Measurements from ENCODE around the gene EFTUD2. TPM values are rescaled to one million over a fixed set of nuclear protein-coding genes. Genes with fewer than 3 reads are reported as not detected.

The EFTUD2 gene
- total and polyA plus RNA-seq, 2 of the 13 experiments (the other 11 are each of a cell fraction or from before 2014, with no cell fraction given): 111 to 137 TPM

DNA sequence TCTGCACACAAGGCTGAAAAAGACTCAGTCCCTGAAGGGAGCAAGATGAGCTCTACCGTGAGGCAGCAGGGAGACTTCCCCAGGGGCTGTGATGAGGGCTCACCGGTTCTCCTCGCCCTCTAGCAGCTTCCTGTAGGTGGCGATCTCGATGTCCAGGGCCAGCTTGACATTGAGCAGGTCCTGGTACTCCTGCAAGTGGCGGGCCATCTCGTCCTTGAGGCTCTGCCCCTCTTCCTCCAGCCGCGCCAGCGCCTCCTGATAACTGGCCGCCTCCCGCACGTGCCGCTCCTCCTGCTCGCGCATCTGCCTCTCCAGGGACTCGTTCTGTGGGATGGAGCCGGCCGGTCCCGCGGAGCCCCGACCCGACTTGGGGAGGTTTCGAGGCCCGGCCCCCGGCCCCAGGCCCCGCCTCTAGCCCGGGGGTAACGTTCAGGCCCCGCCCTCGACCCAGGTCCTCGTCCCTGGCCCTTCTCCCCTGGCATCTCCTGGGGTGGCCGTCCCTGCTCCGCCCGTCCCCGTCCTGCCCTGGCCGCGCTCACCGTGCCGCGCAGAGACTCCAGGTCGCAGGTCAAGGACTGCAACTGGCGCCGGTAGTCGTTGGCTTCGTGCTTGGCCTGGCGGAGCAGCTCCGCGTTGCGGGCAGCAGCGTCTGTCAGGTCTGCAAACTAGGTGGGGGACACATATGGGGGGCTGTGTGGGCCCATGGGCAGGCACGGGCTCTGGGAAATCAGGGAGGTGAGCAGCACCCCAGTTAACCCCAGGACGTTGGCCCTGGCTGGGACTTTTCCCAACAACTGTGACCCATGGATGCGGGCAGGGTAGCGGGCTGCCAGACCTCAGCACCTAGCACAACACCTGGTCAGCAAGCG is 12.1 kb upstream of the EFTUD2 start (continued):
- TF ChIP-seq, protein P1, sequence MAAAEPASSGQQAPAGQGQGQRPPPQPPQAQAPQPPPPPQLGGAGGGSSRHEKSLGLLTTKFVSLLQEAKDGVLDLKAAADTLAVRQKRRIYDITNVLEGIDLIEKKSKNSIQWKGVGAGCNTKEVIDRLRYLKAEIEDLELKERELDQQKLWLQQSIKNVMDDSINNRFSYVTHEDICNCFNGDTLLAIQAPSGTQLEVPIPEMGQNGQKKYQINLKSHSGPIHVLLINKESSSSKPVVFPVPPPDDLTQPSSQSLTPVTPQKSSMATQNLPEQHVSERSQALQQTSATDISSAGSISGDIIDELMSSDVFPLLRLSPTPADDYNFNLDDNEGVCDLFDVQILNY (CRISPR knock-in tag; conservative IDR thresholded peaks at IDR 0.05): 0 out of 2 replicates have a peak, but pooled peaks have one; percentile 21
- no peak for TF ChIP-seq JUNB (CRISPR knock-in tag; IDR thresholded peaks at IDR 0.05; ENCODE audit: borderline replicate concordance)
- TF ChIP-seq FOXP1 (IDR thresholded peaks at IDR 0.05): no peak
- no peak for TF ChIP-seq FOXP1 (CRISPR knock-in tag; IDR thresholded peaks at IDR 0.05)
- TF ChIP-seq, protein P2, sequence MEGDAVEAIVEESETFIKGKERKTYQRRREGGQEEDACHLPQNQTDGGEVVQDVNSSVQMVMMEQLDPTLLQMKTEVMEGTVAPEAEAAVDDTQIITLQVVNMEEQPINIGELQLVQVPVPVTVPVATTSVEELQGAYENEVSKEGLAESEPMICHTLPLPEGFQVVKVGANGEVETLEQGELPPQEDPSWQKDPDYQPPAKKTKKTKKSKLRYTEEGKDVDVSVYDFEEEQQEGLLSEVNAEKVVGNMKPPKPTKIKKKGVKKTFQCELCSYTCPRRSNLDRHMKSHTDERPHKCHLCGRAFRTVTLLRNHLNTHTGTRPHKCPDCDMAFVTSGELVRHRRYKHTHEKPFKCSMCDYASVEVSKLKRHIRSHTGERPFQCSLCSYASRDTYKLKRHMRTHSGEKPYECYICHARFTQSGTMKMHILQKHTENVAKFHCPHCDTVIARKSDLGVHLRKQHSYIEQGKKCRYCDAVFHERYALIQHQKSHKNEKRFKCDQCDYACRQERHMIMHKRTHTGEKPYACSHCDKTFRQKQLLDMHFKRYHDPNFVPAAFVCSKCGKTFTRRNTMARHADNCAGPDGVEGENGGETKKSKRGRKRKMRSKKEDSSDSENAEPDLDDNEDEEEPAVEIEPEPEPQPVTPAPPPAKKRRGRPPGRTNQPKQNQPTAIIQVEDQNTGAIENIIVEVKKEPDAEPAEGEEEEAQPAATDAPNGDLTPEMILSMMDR (CRISPR knock-in tag; IDR thresholded peaks at IDR 0.05): peak; percentile 90
- no peak for TF ChIP-seq ZNF207 (IDR thresholded peaks at IDR 0.05; ENCODE audit: borderline replicate concordance)
- TF ChIP-seq, protein P3, sequence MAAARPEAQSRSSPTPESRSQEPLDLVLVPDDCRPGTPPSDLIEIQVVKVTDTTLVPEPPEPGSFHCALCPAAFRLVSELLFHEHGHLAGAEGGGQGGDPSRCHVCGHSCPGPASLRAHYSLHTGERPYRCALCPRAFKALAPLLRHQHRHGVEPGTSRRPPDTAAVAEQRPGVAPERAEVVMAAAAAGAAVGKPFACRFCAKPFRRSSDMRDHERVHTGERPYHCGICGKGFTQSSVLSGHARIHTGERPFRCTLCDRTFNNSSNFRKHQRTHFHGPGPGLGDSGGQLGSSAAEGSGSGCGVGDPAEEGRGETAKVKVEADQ (CRISPR knock-in tag; IDR thresholded peaks at IDR 0.05; ENCODE audit: borderline replicate concordance): no peak
- TF ChIP-seq NCOA1 (CRISPR knock-in tag; IDR thresholded peaks at IDR 0.05): no peak
- TF ChIP-seq, protein P4, sequence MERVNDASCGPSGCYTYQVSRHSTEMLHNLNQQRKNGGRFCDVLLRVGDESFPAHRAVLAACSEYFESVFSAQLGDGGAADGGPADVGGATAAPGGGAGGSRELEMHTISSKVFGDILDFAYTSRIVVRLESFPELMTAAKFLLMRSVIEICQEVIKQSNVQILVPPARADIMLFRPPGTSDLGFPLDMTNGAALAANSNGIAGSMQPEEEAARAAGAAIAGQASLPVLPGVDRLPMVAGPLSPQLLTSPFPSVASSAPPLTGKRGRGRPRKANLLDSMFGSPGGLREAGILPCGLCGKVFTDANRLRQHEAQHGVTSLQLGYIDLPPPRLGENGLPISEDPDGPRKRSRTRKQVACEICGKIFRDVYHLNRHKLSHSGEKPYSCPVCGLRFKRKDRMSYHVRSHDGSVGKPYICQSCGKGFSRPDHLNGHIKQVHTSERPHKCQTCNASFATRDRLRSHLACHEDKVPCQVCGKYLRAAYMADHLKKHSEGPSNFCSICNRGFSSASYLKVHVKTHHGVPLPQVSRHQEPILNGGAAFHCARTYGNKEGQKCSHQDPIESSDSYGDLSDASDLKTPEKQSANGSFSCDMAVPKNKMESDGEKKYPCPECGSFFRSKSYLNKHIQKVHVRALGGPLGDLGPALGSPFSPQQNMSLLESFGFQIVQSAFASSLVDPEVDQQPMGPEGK (CRISPR knock-in tag; IDR thresholded peaks at IDR 0.05): peak; percentile 34; the same call in 1 of the 2 replicates
- no peak for TF ChIP-seq FOSL1 (CRISPR knock-in tag; IDR thresholded peaks at IDR 0.05; ENCODE audit: borderline replicate concordance)
- TF ChIP-seq HDAC1 (CRISPR knock-in tag; IDR thresholded peaks at IDR 0.05): peak; percentile 58
- TF ChIP-seq, protein P5, sequence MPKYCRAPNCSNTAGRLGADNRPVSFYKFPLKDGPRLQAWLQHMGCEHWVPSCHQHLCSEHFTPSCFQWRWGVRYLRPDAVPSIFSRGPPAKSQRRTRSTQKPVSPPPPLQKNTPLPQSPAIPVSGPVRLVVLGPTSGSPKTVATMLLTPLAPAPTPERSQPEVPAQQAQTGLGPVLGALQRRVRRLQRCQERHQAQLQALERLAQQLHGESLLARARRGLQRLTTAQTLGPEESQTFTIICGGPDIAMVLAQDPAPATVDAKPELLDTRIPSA (CRISPR knock-in tag; IDR thresholded peaks at IDR 0.05; ENCODE audit: borderline replicate concordance): no peak
- TF ChIP-seq GZF1 (CRISPR knock-in tag; IDR thresholded peaks at IDR 0.05): no peak
- TF ChIP-seq, protein P6, sequence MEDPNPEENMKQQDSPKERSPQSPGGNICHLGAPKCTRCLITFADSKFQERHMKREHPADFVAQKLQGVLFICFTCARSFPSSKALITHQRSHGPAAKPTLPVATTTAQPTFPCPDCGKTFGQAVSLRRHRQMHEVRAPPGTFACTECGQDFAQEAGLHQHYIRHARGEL (CRISPR knock-in tag; IDR thresholded peaks at IDR 0.05): no peak
- TF ChIP-seq CBX1 (IDR thresholded peaks at IDR 0.05; ENCODE audit: low read depth): peak; percentile 56
- TF ChIP-seq GPN1 (CRISPR knock-in tag; IDR thresholded peaks at IDR 0.05; ENCODE audit: borderline replicate concordance): no peak
- peak; percentile 55; the same call in 1 of the 2 replicates for TF ChIP-seq HNRNPL (IDR thresholded peaks at IDR 0.05; ENCODE audit: low read depth, low read length)
- TF ChIP-seq, protein P7, sequence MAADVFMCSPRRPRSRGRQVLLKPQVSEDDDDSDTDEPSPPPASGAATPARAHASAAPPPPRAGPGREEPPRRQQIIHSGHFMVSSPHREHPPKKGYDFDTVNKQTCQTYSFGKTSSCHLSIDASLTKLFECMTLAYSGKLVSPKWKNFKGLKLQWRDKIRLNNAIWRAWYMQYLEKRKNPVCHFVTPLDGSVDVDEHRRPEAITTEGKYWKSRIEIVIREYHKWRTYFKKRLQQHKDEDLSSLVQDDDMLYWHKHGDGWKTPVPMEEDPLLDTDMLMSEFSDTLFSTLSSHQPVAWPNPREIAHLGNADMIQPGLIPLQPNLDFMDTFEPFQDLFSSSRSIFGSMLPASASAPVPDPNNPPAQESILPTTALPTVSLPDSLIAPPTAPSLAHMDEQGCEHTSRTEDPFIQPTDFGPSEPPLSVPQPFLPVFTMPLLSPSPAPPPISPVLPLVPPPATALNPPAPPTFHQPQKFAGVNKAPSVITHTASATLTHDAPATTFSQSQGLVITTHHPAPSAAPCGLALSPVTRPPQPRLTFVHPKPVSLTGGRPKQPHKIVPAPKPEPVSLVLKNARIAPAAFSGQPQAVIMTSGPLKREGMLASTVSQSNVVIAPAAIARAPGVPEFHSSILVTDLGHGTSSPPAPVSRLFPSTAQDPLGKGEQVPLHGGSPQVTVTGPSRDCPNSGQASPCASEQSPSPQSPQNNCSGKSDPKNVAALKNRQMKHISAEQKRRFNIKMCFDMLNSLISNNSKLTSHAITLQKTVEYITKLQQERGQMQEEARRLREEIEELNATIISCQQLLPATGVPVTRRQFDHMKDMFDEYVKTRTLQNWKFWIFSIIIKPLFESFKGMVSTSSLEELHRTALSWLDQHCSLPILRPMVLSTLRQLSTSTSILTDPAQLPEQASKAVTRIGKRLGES (CRISPR knock-in tag; IDR thresholded peaks at IDR 0.05; ENCODE audit: borderline replicate concordance): no peak
- peak; percentile 16; the same call in 1 of the 2 replicates for TF ChIP-seq ZFY (CRISPR knock-in tag; IDR thresholded peaks at IDR 0.05)
